HepG2 (cell line): ENCODE data around the gene MMP28. TPM values are rescaled to one million over a fixed set of nuclear protein-coding genes. Genes with fewer than 3 reads are reported as not detected.

Source experiments
- ATAC-seq: fragments of 200-7000 bp; cut with Tn5 transposase; 3 replicates; pipeline ENCODE4 v1.9.1; 2020; ENCODE audit warnings: mild to moderate bottlenecking, moderate library complexity
- BruUV-seq: library from RNA; stranded (reverse); fragments of 400-500 nt; replicated peaks from 2 replicates; lab custom pipeline; 2021; lab: Mats Ljungman, UMichigan
- CTCF ChIA-PET: fragments of 300-600 bp; formaldehyde crosslinking; extraction: SDS; loops from one replicate; lab custom pipeline; 2021; ENCODE audit warnings: low total read pairs, inconsistent platforms, low intra/inter-chr PET ratio; lab: Yijun Ruan, JAX
- POLR2A ChIA-PET: fragments of 350-600 bp; sonication (Branson Sonifier 250); formaldehyde crosslinking; loops from one replicate; lab custom pipeline; 2020; ENCODE audit warnings: antibody characterized with exemption, inconsistent platforms; lab: Yijun Ruan, JAX
- DNase-seq: peaks from one replicate; pipeline ENCODE4 v3.0.0-alpha.2; 2015; ENCODE audit warnings: low spot score
- FAIRE-seq: peaks from 3 replicates; lab custom pipeline; 2011; peaks lifted over from hg19 to GRCh38; lab: Jason Lieb, UNC
- H2AFZ ChIP-seq: one replicate; pipeline ENCODE4 v1.6.1; 2011; ENCODE audit warnings: low read length, inconsistent platforms
- H3K27ac ChIP-seq: fragments of 300-600 bp; 3 replicates; pipeline ENCODE4 v1.8.0; 2011; ENCODE audit warnings: mixed run types, mild to moderate bottlenecking, mixed read lengths, low read length, inconsistent platforms; ENCODE audit not compliant: insufficient read depth; ENCODE audit errors: extremely low read length
- H3K27me3 ChIP-seq, 2 experiments: fragments of 200-600 bp in 1 of 2; 2 replicates in 1 of 2; 3 replicates in 1 of 2; pipeline versions ENCODE4 v1.6.0 to v1.8.0; 2011; ENCODE audit warnings: low read length in 2 of 2, mild to moderate bottlenecking in 2 of 2, moderate library complexity in 2 of 2, inconsistent platforms in 1 of 2; ENCODE audit not compliant: insufficient read depth in 2 of 2, control insufficient read depth in 1 of 2
- H3K36me3 ChIP-seq, 2 experiments: fragments of 200-600 bp in 1 of 2; replicated peaks in 1 of 2; 2 replicates in 1 of 2; 3 replicates in 1 of 2; pipeline versions ENCODE4 v1.5.1 to v1.8.0; 2011; ENCODE audit warnings: low read length in 2 of 2, inconsistent platforms in 1 of 2; ENCODE audit not compliant: insufficient read depth in 2 of 2, control insufficient read depth in 1 of 2
- H3K4me1 ChIP-seq: 2 replicates; pipeline ENCODE4 v1.5.1; 2012; ENCODE audit warnings: low read length, inconsistent platforms; ENCODE audit not compliant: insufficient read depth
- H3K4me2 ChIP-seq: 2 replicates; pipeline ENCODE4 v1.6.0; 2011; ENCODE audit warnings: low read depth, low read length, inconsistent platforms
- H3K4me3 ChIP-seq, 3 experiments: fragments of 200-600 bp in 1 of 3; sonication (generic), shearing (Covaris generic) in 1 of 3; replicated peaks in 1 of 3; 2 replicates each; pipeline ENCODE4 v1.5.1; 2011 to 2016; ENCODE audit warnings: low read length in 3 of 3, inconsistent platforms in 2 of 3, low read depth in 2 of 3, mild to moderate bottlenecking in 2 of 3, control low read depth in 1 of 3, mixed read lengths in 1 of 3; ENCODE audit not compliant: insufficient read depth in 1 of 3
- H3K79me2 ChIP-seq: one replicate; pipeline ENCODE4 v1.6.1; 2011; ENCODE audit warnings: low read length, inconsistent platforms; ENCODE audit not compliant: insufficient read depth
- H3K9ac ChIP-seq: 2 replicates; pipeline ENCODE4 v1.6.0; 2011; ENCODE audit warnings: mild to moderate bottlenecking, low read depth, low read length, inconsistent platforms; ENCODE audit not compliant: insufficient read depth
- H3K9me3 ChIP-seq: 2 replicates; pipeline ENCODE4 v1.5.1; 2012; ENCODE audit warnings: mild to moderate bottlenecking, low read length
- H4K20me1 ChIP-seq: 2 replicates; pipeline ENCODE4 v1.6.0; 2011; ENCODE audit warnings: inconsistent platforms, mild to moderate bottlenecking, low read length, moderate library complexity; ENCODE audit not compliant: insufficient read depth
- ARHGAP35 ChIP-seq: sonication (generic); formaldehyde crosslinking; IDR thresholded peaks from 2 replicates; pipeline ENCODE4 v1.9.0; 2022; ENCODE audit warnings: mild to moderate bottlenecking, inconsistent platforms, moderate library complexity, missing genetic modification reagents, borderline replicate concordance
- FIP1L1 ChIP-seq: fragments of 200-400 bp; formaldehyde crosslinking; IDR thresholded peaks from 2 replicates; pipeline ENCODE4 v1.6.1; 2018; ENCODE audit warnings: low read depth, mild to moderate bottlenecking, low read length, moderate library complexity, borderline replicate concordance; ENCODE audit not compliant: insufficient read depth
- KDM5B ChIP-seq: sonication (generic); formaldehyde crosslinking; IDR thresholded peaks from 2 replicates; pipeline ENCODE4 v1.4.0; 2020; ENCODE audit warnings: missing genetic modification reagents, mild to moderate bottlenecking, borderline replicate concordance
- MEIS1 ChIP-seq: sonication (generic); formaldehyde crosslinking; IDR thresholded peaks from 2 replicates; pipeline ENCODE4 v1.9.0; 2021; ENCODE audit warnings: mild to moderate bottlenecking, missing genetic modification reagents, moderate library complexity, borderline replicate concordance
- REL ChIP-seq: sonication (generic); formaldehyde crosslinking; conservative IDR thresholded peaks from 2 replicates; pipeline ENCODE4 v1.8.0; 2022; ENCODE audit warnings: mild to moderate bottlenecking, missing genetic modification reagents, moderate library complexity
- RXRB ChIP-seq: IDR thresholded peaks from 2 replicates; pipeline ENCODE4 v1.6.1; 2016; ENCODE audit warnings: borderline replicate concordance, missing genetic modification reagents, missing compliant biosample characterization
- TBP ChIP-seq: sonication (generic); formaldehyde crosslinking; IDR thresholded peaks from 2 replicates; pipeline ENCODE4 v1.5.0; 2020; ENCODE audit warnings: missing genetic modification reagents
- THAP9 ChIP-seq: sonication (generic); formaldehyde crosslinking; IDR thresholded peaks from 2 replicates; pipeline ENCODE4; 2020; ENCODE audit warnings: missing genetic modification reagents, mild to moderate bottlenecking, borderline replicate concordance
- TP53 ChIP-seq: sonication (generic); formaldehyde crosslinking; conservative IDR thresholded peaks from 2 replicates; pipeline ENCODE4 v1.4.0; 2020; ENCODE audit warnings: missing genetic modification reagents
- ZNF574 ChIP-seq: sonication (generic); formaldehyde crosslinking; IDR thresholded peaks from 2 replicates; pipeline ENCODE4 v1.4.0; 2020; ENCODE audit warnings: missing genetic modification reagents
- ZNF639 ChIP-seq: conservative IDR thresholded peaks from 2 replicates; pipeline ENCODE4 v1.6.1; 2018; ENCODE audit warnings: missing genetic modification reagents
- ZNF841 ChIP-seq: sonication (generic); formaldehyde crosslinking; IDR thresholded peaks from 2 replicates; pipeline ENCODE4 v1.8.1; 2023; ENCODE audit warnings: missing genetic modification reagents, borderline replicate concordance
- WGBS: methylation state at CpG from one replicate; pipeline ENCODE4 v1.1.6; 2017; ENCODE audit warnings: low lambda C conversion rate; 5-methylcytosine and 5-hydroxymethylcytosine counted together
- in situ Hi-C: cut with HindIII; loops from 2 replicates; pipeline ENCODE4 v1.10.0; 2017; ENCODE audit warnings: low pct_unique_long_range_greater_than_20kb; ENCODE audit not compliant: extremely low pct_ligation_motif_present
- intact Hi-C: fragments of 100-400 bp; cut with micrococcal nuclease; formaldehyde crosslinking; loops from one replicate; pipeline ENCODE4 v1.10.0; 2022; ENCODE audit not compliant: unreplicated experiment
- polyA plus RNA-seq, 8 experiments: library from polyadenylated mRNA; depleted of rRNA in 3 of 8; stranded (reverse) in 7 of 8; unstranded in 1 of 8; fragments of >200 nt; fragmentation: Illumina TruSeq in 4 of 8; extraction: Trizol in 4 of 8; gene quantifications; 2 replicates each; pipeline versions ENCODE4 v1.2.1 to v1.2.3, GENCODE V29; 2011 to 2016; ENCODE audit warnings: low read depth in 4 of 8, missing spikeins in 1 of 8, mixed read lengths in 1 of 8; ENCODE audit not compliant: insufficient read depth in 1 of 8
- total RNA-seq, 5 experiments: library from RNA; depleted of rRNA; stranded (reverse); fragments of >200 nt; fragmentation: Illumina TruSeq; extraction: Trizol; gene quantifications; 2 replicates each; pipeline ENCODE4 v1.2.3, GENCODE V29; 2016; ENCODE audit warnings: low read depth in 1 of 5

The MMP28 gene
- total and polyA plus RNA-seq, 2 of the 13 experiments (the other 11 are each of a cell fraction or from before 2014, with no cell fraction given), result not detected

GRCh38 chr17:35808962-35809854, 13.8 kb upstream of the MMP28 start, which contains the start of gene TAF15:
TAF15 (plus strand) TSS chr17:35809484; CDS start chr17:35809570, 86 bp downstream.
- no peaks in the 10 kb centered on the region; a peak in 2 of 5 replicates for H3K27me3 ChIP-seq
- peak within 1 kb of the TSS; percentile 83 for H3K4me2 ChIP-seq
- FAIRE-seq, result no peak
- H2AFZ ChIP-seq, result peak within 1 kb of the TSS; percentile 86
- CTCF ChIA-PET, result interaction anchor here (1.5 to 2.3 kb wide), 3 partner anchors 42 to 47 kb away, joined by 3 to 28 read pairs (median 8); no protein-coding TSS in a partner anchor
- WGBS, result 1% methylated on average over 29 of the region's 71 CpGs
- peak; percentile 97 for ATAC-seq
- BruUV-seq, result no TSS peak
- peak within 1 kb of the TSS; percentile 91 for H3K27ac ChIP-seq
- peak within 1 kb of the TSS; percentile 84 for H3K9ac ChIP-seq
- H3K4me3 ChIP-seq, result peak within 1 kb of the TSS; percentile 85 to 95 (median 91)
- POLR2A ChIA-PET, result interaction anchor here (0.6 to 4.2 kb wide), 23 partner anchors 9 to 746 kb away, joined by 3 to 60 read pairs (median 4); partner anchors contain the start of genes AP2B1, C17orf50, CCL16 and MMP28
- peaks cover 46% of the 10 kb centered on the region for H3K79me2 ChIP-seq
- in situ Hi-C loops (loop anchor here (5.0 to 25.0 kb wide), 2 partner anchors 47 to 97 kb away; partner anchors contain the start of gene C17orf50), intact Hi-C loops (loop anchor here (1.0 kb wide), 1 partner anchor 45 kb away; no protein-coding TSS in a partner anchor)
- peaks cover 24% of the 10 kb centered on the region for H4K20me1 ChIP-seq
- H3K36me3 ChIP-seq, result no peaks in the 10 kb centered on the region
- H3K4me1 ChIP-seq, result peaks cover 63% of the 10 kb centered on the region
- H3K9me3 ChIP-seq, result no peaks in the 10 kb centered on the region
- peak; percentile 97 for DNase-seq
- TF ChIP-seq KDM5B (CRISPR knock-in tag) (no peak; the same call in 1 of the 2 replicates), ZNF574 (peak; percentile 29; the same call in 1 of the 2 replicates), RXRB (CRISPR knock-in tag) (peak; percentile 14; the same call in 1 of the 2 replicates), TBP (0 out of 2 replicates have a peak, but pooled peaks have one; percentile 18), FIP1L1 (no peak), MEIS1 (CRISPR knock-in tag) (0 out of 2 replicates have a peak, but pooled peaks have one; percentile 36), TP53 (CRISPR knock-in tag) (0 out of 2 replicates have a peak, but pooled peaks have one; percentile 60), REL (CRISPR knock-in tag) (peak; percentile 84; the same call in 1 of the 2 replicates), ZNF841 (CRISPR knock-in tag) (peak; percentile 74; the same call in 1 of the 2 replicates), ARHGAP35 (CRISPR knock-in tag) (peak; percentile 79), ZNF639 (CRISPR knock-in tag) (peak; percentile 15; the same call in 1 of the 2 replicates), THAP9 (peak; percentile 98)
